HG02571 (cell line): ENCODE results near the gene ITIH5.
"Not testable (repeated sequence)": the region's sequence is repeated elsewhere in the genome, so short reads cannot be mapped to it uniquely, and the experiment has no call there.

Experiments used
- ATAC-seq: cut with Tn5 transposase; IDR thresholded peaks from one replicate; pipeline ENCODE4 v1.9.1; 2021; ENCODE audit warnings: mild to moderate bottlenecking, moderate library complexity; ENCODE audit not compliant: unreplicated experiment

ITIH5 gene

GRCh38 chr10:7689591-7689990, 22.8 kb upstream of the ITIH5 start:
- ATAC-seq = no peak

GRCh38 chr10:7687228-7687907, 20.6 kb upstream of the ITIH5 start:
- peak; percentile 90 for ATAC-seq

GRCh38 chr10:7686351-7687171, 19.8 kb upstream of the ITIH5 start:
- ATAC-seq = no peak

- ATAC-seq = not testable (repeated sequence)
These were observed 13.3 kb upstream of the ITIH5 start for GRCh38 chr10:7680078-7680477.

- no peak for ATAC-seq
These were observed 12.5 kb upstream of the ITIH5 start for GRCh38 chr10:7679256-7679655.

GRCh38 chr10:7672341-7673134, 5.8 kb upstream of the ITIH5 start:
- ATAC-seq = no peak

- ATAC-seq = no peak
These were observed 3.4 kb upstream of the ITIH5 start for GRCh38 chr10:7670157-7670556.

- no peak for ATAC-seq
These were observed 736 bp upstream of the ITIH5 start for GRCh38 chr10:7667262-7668141.

- ATAC-seq = no peak
These were observed 999 bp downstream of the ITIH5 start for GRCh38 chr10:7665767-7666166.

- no peak for ATAC-seq
These were observed 2.1 kb downstream of the ITIH5 start for GRCh38 chr10:7664707-7665106.

GRCh38 chr10:7662522-7662921, 4.2 kb downstream of the ITIH5 start:
- no peak for ATAC-seq

- ATAC-seq = no peak
These were observed 7.2 kb downstream of the ITIH5 start for GRCh38 chr10:7659560-7659959.

GRCh38 chr10:7657552-7657951, 9.2 kb downstream of the ITIH5 start:
- ATAC-seq = no peak

- not testable (repeated sequence) for ATAC-seq
These were observed 9.7 kb downstream of the ITIH5 start for GRCh38 chr10:7657079-7657478.

- ATAC-seq = no peak
These were observed 14.8 kb downstream of the ITIH5 start for GRCh38 chr10:7651853-7652470.

GRCh38 chr10:7649673-7650300, 17.0 kb downstream of the ITIH5 start:
- no peak for ATAC-seq

- no peak for ATAC-seq
These were observed 19.6 kb downstream of the ITIH5 start for GRCh38 chr10:7647062-7647664.

- no peak for ATAC-seq
These were observed 24.2 kb downstream of the ITIH5 start for GRCh38 chr10:7642491-7643011.
